Measurements from ENCODE around the gene EEF2K.

EEF2K gene

GRCh38 chr16:22233037-22233372, 26.9 kb downstream of the EEF2K start:
- DNase-seq (ENCODE audit: extremely low spot score, insufficient read length, low read depth) (no peak), FAIRE-seq (no peak)

- no peak for DNase-seq (ENCODE audit: extremely low spot score, insufficient read length, low read depth)
- FAIRE-seq = no peak
Measured at GRCh38 chr16:22235839-22236745, 30.0 kb downstream of the EEF2K start.

GRCh38 chr16:22239131-22239805, 33.2 kb downstream of the EEF2K start:
- DNase-seq (ENCODE audit: extremely low spot score, insufficient read length, low read depth) = no peak
- no peak for FAIRE-seq

GRCh38 chr16:22240023-22240710, 34.1 kb downstream of the EEF2K start:
- no peak for FAIRE-seq
- DNase-seq (ENCODE audit: extremely low spot score, insufficient read length, low read depth) = no peak

- no peak for FAIRE-seq
- DNase-seq (ENCODE audit: extremely low spot score, insufficient read length, low read depth) = no peak
Measured at GRCh38 chr16:22250522-22250921, 44.4 kb downstream of the EEF2K start.

GRCh38 chr16:22252317-22252716, 46.2 kb downstream of the EEF2K start:
- FAIRE-seq = no peak

GRCh38 chr16:22253272-22253671, 47.2 kb downstream of the EEF2K start:
- FAIRE-seq = no peak
- DNase-seq (ENCODE audit: extremely low spot score, insufficient read length, low read depth) = no peak

More at GRCh38 chr16:22252317-22252716, 46.2 kb downstream of the EEF2K start:
- DNase-seq (ENCODE audit: extremely low spot score, insufficient read length, low read depth) = no peak

- DNase-seq (ENCODE audit: extremely low spot score, insufficient read length, low read depth) = no peak
Measured at GRCh38 chr16:22255335-22255734, 49.3 kb downstream of the EEF2K start.

GRCh38 chr16:22257440-22257839, 51.4 kb downstream of the EEF2K start:
- DNase-seq (ENCODE audit: extremely low spot score, insufficient read length, low read depth) (no peak), FAIRE-seq (no peak)

More at GRCh38 chr16:22255335-22255734, 49.3 kb downstream of the EEF2K start:
- FAIRE-seq = no peak

GRCh38 chr16:22260490-22260889, 54.4 kb downstream of the EEF2K start:
- DNase-seq (ENCODE audit: extremely low spot score, insufficient read length, low read depth) (no peak), FAIRE-seq (no peak)

GRCh38 chr16:22262460-22262859, 56.4 kb downstream of the EEF2K start:
- DNase-seq (ENCODE audit: extremely low spot score, insufficient read length, low read depth) (no peak), FAIRE-seq (no peak)

GRCh38 chr16:22264786-22265185, 58.7 kb downstream of the EEF2K start:
- DNase-seq (ENCODE audit: extremely low spot score, insufficient read length, low read depth) (no peak), FAIRE-seq (no peak)

- DNase-seq (ENCODE audit: extremely low spot score, insufficient read length, low read depth) (no peak), FAIRE-seq (no peak)
Measured at GRCh38 chr16:22265351-22265750, 59.3 kb downstream of the EEF2K start.

- DNase-seq (ENCODE audit: extremely low spot score, insufficient read length, low read depth) (no peak), FAIRE-seq (no peak)
Measured at GRCh38 chr16:22266546-22266945, 60.5 kb downstream of the EEF2K start.

GRCh38 chr16:22267764-22268163, 61.7 kb downstream of the EEF2K start:
- DNase-seq (ENCODE audit: extremely low spot score, insufficient read length, low read depth) = no peak
- FAIRE-seq = no peak

- DNase-seq (ENCODE audit: extremely low spot score, insufficient read length, low read depth) (no peak), FAIRE-seq (no peak)
Measured at GRCh38 chr16:22270525-22270924, 64.4 kb downstream of the EEF2K start.

GRCh38 chr16:22272870-22273650, 67.0 kb downstream of the EEF2K start:
- FAIRE-seq = no peak
- DNase-seq (ENCODE audit: extremely low spot score, insufficient read length, low read depth) = no peak

GRCh38 chr16:22274916-22275315, 68.8 kb downstream of the EEF2K start:
- FAIRE-seq = no peak

GRCh38 chr16:22278441-22279230, 72.6 kb downstream of the EEF2K start:
- FAIRE-seq = no peak

More at GRCh38 chr16:22274916-22275315, 68.8 kb downstream of the EEF2K start:
- no peak for DNase-seq (ENCODE audit: extremely low spot score, insufficient read length, low read depth)

More at GRCh38 chr16:22278441-22279230, 72.6 kb downstream of the EEF2K start:
- DNase-seq (ENCODE audit: extremely low spot score, insufficient read length, low read depth) = no peak

Data from GM18507 (cell line).